Measurements from ENCODE around the gene BCL10.

Gene BCL10

DNA sequence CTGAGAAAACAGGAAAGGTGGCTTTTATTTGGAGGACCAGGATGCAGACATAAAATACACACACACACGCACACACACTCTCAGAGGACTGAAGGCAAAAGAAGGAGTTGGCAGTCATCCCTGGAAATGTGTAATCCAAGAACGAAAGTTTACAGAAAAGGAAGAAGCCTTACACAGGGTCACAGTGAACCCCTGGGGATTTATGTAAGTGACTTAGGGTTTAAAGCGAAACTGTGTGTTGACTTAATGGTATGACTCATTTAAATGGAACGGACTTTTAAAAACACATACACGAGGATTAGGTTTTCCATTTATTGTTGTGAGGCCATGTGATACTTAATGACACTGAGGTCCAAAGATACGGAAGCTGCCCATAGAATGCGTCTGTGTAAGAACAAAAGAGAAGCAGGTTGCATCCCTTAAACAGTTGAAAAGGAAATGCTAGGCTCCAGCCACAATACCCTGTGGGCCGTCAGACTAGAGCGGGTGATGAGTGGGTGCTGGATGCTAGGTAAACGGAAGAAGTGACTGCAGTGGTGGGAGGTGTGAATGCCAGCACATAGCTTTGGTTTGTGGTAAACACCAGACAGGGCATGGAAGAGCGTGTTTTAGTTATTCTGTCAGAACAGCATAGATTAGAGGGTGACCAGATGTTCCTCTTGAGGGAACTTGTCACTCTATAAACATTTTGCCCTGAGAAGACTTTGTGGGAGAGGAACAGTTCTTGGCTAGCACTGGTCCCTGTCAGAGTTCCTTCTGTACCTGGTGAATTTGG lies 21.6 kb upstream of the BCL10 start:
- DNase-seq: peak; percentile 75

DNA sequence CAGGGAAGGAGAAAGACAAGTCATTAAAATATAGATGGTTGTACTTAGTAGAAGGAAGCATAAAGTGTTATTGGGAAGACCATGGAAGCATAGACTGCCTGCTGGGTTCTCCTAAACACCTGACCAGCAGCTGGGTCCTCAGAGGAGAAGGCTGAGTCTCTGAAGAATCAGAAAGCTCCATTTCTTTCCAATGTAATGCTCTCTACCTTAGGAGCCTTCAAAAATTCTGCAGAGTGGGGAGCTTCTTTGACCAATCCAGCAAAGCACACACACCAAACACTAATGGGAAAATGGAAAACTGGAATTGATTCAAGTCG lies 21.1 kb upstream of the BCL10 start:
- no peak for DNase-seq

DNA sequence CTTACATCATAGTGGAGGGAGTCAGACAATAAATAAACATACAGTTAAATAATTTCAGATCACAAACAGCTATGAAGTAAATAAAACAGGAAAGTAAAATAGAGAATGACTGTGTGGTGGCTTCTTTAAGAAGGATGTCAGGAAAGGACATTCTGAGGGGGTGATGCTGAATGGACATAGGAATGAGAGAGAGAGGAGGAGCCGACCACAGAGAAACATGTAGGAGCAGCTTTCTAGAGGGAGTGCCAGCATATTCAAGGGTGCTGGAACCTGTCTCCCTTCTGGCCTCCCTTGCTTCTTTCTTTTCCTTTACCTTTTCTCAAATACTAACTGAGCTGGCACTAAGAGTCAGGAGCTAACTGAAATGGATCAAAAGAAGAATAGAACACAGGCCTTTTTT lies 20.5 kb upstream of the BCL10 start:
- no peak for DNase-seq

DNA sequence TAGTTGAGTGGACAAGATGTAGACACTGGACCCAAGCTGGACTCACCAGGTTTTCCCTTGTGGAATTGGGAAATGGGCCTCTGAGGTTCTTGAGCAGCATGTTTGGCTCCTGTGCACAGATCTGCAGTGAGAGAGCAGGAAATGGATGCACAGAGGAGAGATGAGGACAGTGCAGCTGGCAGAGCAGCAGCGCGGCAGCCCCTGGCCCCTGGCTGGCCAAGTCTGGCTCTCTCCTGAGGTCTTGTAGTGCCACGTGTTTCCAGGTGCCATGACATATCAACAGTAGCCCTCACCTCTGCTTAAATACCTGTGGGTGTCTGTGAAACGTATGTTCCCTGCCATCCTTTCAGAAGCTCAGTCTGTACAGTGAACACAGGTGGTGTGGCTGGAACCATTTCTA lies 19.2 kb upstream of the BCL10 start:
- DNase-seq: no peak

DNA sequence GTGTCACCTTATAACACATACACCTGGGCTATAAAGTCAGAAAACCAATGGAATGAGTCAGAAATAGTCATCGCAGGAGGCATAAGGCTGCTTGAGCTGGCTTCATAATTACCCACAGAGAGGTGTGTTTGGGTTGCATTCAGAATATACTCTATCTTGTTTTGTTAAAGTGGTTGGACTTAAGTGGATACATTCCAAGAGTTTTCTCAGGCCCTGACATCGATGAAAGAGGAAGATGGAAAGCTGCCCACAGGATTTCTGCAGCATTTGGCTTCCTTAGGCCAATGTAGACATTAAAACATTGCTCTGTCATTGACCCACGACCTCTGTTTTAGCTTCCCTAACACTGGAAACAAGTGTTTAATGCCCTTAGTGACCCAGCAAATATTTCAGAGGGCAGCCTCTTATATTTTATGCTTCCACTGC lies 18.6 kb upstream of the BCL10 start:
- no peak for DNase-seq

DNA sequence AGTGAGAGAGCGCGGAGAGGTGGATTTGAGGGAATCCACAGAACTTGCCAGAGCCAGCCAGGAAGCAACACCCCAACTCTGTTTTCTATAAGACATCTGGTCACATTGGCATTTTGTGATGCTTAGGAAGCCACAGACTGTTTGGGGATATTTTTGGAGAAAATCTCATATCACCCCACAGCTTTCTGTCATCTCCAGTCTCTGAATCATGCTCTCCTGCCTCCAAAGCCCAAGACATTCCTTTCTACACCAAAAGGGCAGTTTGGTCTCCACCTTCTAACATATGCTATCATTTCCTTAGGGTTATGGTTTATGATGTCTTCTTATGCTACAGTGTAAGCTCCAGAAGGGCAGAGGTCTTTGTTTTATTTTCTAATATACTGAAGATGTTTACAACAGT lies 14.4 kb upstream of the BCL10 start:
- DNase-seq: no peak

DNA sequence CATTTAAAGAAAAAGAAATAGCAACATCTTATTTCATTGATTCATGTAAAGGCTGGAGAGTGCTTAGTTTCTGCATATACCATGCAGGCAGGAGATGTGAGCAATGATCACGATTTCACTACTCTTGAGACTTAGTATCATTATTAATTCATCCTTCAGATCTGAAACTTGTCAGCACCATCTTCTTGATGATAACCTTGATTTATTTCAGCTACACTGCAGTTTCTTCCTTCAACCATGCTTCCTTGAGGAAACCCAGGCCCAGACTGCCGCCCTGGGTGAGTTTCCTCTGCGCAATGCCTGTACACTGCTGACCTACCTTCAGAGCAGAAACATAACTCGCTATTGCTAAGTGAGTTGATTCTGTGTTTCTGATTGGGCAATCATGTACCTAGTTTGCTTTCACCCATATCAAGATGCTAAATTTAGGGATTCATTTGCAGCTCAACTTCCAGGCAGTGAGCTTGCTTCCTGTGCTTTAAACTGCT lies 13.5 kb upstream of the BCL10 start:
- DNase-seq: no peak

DNA sequence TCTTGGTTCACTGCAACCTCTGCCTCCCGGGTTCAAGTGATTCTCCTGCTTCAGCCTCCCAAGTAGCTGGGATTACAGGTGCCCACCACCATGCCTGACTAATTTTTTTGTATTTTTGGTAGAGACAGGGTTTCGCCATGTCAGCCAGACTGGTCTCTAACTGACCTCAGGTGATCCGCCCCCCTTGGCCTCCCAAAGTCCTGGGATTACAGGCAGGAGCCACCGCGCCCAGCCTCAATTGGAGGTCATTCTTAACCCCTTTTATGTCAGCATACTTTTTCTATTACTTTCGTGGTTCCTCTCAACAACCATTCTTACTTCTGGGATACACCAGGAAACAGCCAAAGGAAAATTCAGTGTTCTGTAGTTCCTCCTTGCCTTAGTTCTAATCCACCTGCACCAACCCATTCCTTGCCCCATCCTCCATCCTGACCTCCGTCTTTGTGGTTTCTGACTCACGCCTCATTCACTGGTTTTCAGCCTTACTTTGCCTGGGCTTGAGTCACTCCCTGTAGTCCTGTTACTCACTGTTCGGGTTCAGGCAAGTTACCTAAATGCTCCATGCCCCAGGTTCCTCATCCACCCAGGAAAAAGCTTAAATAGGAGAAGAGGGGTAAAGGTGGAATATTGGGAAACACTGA lies 12.9 kb upstream of the BCL10 start:
- no peak for DNase-seq

DNA sequence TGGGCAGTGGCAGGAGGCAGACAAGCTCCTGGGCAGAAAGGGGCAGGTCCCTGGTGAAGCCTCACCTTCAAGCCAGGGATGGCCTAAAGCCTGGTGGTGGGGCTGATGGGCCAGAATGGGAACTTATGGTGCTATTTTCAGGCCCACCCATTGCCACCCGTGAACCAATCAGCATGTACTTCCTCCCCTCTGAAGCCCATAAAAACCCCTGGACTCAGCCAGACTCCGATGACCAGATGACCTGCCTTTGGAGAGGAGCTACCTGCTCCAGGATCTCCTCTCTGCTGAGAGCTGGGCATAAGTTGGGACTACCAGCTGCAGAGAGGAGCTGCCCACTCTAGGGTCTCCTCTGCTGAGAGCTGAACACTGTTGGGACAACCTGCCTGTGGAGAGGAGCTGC lies 7.8 kb upstream of the BCL10 start:
- no peak for DNase-seq

DNA sequence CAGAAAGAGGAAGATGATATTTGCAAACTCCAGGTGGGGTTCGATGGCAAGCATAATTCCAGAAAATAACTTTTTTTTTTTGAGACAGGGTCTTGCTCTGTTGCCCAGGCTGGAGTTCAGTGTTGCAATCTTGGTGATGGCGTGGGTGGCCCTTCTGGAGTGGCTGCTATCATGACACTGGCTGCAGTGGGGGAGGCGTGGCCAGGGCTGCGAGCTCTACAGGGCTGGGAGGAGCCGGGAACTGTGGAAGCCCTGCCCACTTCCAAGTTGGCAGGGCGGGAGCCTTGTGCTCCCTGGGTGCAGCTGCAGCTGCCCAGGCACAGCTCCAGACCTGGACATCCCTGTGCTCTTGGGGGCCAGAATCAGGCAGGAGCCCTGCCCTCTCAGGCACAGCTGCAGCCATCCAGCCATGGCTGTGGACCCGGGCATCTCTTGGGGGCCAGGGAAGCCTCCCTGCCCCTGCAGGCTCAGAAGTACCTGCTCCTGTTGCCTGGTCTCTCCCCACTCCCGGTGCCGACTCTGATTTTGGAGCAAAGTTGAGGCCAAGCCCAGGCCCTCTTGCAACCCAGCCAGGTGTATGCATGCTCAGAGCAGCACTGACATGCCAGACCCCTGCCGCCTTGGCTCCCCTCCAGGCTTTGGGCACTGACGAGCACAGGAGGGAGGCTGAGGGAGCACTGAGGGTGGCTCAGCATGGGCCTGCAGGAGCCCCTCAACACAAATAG lies 7.2 kb upstream of the BCL10 start:
- no peak for DNase-seq

DNA sequence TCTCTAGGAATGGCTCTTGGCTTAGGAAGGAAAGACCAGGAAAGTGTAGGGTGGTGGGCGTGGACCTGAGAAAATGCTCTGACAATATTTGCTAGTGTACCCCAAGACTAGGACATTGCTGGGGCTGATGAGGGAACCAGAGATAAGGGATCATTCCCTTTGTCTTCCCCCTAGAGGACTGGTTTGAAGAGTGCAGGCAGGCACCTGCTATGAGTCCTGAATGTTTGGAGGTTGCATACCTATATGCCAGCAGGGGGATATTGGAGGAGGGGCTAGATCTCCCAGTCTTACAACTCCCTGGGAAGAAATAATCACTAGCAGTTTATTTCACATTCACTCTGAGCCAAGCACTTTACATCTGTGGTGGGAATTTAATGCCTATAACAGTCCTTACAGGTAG lies 6.0 kb upstream of the BCL10 start:
- DNase-seq: no peak

DNA sequence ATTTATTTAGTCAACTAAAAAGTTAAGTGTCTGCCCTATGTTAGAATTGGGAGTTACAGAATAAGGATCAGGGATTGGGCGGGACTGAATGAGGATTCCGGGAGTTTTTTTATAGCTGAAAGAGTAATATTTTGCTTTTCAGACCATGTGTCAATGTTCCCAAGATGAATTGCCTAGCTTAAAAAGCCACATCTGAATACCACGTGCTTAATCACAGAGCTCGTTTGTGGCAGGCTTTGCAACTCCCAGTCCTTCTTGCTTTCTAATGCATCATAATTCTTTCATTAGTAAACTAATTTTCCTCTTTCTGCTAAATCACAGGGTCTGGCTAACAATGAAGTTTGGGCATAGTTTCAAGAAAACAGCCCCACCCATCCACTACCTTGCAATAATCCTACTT lies 4.2 kb upstream of the BCL10 start:
- DNase-seq: no peak

DNA sequence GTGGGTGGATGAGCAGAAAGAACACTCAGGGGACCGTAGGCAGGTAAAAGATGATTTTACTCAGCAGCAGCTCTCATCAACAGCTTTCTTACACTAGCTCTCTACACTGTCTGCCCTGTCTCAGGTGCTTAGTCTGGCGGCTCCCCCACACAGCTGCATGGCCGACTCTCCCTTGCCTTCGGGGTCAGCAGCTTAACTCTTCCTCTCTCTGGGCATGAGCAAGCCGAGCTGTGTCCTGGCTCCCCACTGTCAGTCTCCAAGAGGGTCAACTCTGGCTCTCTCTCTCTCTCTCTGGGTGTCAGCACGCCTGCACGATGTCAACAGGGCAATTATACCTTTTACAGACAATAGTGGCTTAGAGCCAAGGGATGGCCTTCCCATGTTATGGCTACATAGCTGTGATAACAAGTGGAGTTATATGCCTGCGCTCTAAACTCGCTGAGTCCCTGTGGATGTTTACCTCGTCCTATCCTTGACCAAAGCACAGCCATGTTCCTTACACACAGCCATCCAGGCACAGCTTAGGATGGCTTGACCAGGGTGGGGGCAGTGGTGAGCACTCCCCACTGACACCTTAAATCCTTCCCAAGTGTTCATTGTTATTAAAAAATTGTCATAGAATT lies 3.1 kb upstream of the BCL10 start:
- no peak for DNase-seq

DNA sequence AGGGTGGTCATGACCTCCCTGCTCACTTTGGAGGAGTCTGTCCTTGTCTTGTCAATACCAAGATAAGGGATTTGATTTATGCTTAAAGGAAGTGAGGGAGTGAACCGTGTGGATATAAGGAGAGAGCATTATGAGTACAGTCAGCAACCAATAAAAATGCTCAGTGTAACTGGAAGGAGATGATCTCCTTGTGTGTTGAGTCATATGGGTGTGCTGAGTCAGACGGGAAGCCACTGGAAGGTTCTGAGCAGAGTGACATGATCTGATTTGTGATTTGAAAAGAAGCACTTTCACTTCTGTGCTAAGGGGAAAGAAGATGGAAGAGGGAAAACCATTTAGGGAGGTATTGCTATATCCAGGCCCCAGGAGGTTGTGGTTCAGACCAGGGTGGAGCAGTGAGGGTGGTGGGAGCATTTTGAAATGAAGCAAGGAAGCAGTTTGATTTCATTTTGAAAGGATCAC lies 2.5 kb upstream of the BCL10 start:
- DNase-seq: peak; percentile 71

DNA sequence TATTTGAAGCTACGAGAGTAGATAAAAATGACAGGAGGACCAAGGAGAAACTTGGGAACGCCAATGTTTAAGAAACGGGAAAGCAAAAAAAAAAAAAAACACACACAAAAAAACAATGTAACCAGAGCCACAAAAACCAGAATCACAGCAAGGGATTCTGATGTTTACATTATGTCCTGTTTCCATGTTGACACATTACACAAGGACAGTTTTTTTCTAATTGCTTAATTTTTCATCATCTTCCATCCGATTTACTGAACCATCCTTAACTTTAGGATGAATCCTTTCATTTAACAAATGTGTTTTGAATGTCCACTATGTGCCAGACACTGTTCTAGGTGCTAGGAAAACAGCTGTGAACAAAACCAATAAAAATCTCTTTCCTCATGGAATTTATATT lies 1.4 kb upstream of the BCL10 start:
- no peak for DNase-seq

DNA sequence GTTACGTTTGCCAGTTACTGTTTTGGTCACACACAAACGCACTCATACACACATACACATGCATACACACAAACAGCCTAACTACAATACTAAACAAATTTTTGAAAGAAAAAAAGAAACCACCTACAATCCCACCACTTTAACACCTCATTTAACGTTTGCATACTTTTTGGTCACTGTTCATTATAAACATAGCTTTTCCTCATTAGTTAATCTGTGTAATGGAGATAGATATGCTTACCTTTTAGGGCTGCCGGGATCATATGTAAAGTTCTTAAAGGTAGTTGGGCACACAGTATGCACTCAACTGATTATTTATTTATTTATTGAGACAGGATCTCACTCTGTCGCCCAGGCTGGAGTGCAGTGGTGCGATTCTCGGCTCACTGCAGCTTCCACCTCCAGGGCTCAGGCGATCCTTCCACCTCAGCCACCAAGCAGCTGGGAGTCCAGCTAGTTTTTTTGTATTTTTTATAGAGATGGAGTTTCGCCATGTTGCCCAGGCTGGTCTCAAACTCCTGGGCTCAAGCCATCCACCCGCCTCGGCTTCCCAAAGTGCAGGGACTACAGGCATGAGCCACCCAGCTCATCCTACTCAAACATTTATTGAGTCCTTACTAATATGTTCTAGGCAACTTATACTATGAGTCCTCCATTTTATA lies 677 bp upstream of the BCL10 start:
- no peak for DNase-seq

DNA sequence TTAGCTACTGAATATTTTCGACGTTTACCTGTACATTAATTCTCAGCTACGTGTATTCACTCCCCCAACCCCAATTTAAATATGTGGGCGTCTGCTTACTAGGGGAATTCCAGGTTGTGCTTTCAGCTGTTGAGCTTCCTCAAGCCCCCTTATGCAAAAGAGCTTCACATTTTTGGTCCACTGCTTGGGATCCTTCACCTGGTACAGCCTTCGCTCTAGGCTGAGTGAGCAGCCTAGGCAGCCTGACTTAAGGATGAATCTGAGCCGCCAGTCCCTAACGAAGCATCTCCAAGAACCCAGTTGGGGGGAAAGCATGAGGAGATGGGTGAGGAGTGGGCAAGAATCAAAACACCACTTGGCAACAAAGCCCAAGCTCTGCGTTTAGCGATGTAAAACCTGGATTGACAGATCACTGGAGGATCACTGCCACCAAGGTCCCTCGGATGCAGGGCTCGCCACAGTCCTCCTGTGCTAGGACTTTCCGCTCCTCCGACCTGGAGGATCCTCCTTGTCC lies 674 bp downstream of the BCL10 start:
- DNase-seq: peak; percentile 39

DNA sequence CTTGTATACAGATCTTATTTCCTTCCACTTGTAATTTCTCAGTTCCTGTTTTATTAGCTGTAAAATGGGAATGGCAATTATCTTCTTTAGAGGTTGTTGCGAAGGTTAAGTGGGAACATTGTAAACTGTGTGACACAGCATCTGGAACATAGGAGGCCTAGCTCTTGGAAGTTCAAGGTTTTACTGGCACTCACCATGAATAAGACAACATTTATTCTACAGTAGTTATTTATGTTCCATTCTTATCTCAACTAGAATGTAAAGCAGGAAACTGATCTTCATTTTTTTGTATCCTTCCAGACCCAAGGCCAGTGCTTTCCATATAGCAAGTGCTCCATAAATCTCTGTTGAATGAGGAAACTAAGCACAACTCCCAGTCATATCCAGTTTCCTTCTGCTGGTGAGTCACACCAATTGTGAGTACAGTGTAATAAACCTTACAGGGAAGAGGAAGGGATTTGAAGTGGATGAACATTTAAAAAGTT lies 1.4 kb downstream of the BCL10 start:
- DNase-seq: no peak

DNA sequence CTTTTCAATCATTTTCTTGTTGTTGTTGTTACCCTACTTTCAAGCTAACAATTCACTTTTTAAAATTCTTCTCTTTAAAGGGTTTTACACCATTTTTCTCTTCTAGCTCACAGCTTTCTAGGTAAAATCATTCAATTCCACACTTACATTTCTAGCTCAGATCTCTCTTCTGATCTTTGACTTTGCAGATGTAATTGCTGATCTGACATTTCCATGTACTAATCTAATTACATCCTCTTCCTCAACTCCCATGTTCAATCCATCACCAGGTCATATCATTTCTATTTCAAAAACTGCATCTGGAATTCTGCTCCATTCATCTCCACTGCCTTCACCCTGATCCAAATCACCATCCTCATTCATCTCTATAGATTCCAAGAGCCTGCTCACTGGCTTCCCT lies 3.0 kb downstream of the BCL10 start:
- no peak for DNase-seq

DNA sequence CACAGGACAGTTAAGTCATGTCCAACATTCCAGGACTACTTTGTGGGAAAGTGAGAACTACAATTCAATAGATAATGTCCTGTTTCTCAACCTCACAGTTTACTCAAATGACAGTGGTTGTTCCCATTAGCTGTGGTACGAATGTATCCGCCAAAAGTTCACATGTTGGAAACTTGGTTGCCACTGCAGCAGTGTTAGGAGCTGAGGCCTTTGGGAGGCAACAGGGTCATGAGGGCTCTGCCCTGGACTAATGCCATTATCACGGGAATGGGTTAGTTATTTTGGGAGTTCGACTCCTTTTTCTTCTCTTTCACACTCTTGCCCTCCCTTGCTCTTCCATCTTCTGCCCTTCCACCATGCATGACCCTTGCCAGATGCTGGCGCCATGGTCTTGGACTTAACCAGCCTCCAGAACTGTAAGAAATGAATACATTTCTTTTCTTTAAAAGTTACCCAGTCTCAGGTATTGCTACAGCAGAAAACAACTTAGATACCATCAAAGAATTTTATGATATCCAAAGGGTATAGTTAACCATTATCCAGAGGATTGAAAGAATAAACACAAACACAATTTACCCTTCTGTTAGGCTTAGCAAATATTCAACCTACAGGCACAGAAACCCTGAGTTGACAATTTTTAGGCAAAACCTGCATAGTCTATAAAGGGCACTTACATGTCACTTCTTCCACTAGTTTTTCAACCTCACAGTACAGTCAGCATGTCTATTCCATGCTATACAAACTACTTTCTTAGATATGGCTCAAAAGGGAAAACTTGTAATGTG lies 7.4 kb downstream of the BCL10 start:
- no peak for DNase-seq

DNA sequence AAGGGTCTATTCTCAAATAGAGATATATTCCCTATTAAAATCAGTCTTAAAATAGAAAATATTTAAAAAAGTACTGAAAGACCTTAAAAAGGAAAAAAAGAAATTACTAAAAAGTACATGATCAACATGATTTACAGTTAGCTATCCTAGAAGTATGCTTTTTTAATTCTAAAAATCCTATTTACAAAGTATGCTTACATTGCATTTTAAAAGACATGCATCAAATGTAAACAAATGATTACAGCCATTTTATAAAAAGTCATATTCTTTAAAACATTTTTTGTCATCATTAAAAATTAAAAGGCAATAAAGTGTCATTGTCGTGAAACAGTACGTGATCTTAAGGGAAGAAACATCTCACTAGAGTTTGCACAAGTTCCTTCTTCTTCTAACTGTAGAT lies 9.1 kb downstream of the BCL10 start:
- no peak for DNase-seq

DNA sequence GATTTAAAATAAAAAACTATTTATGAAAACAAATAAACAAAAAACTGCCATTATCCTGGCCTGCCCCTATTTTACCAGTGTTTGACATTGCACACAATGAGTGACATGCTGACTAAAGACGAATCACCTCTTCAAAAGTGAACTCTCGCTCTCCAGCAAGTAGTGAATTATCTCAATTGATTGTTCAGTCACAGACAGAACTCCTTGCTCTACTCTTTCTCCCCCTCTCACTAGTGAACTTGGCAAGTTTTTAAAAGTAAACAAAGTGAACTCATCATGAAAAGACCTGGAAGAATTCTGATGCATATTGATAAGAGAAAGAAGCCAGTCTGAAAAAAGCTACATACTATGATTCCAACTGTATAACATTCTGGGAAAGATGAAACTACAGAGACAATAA lies 12.3 kb downstream of the BCL10 start:
- DNase-seq: no peak
